Activated T-cell treated with anti-CD3 and anti-CD28 coated beads for 4 hours (primary cell): Measurements from ENCODE around the gene EHD4.

Source experiments
- DNase-seq: peaks from one replicate; pipeline ENCODE4 v3.0.0-alpha.2; 2020

EHD4 gene

GRCh38 chr15:41972253-41973242 lies at the start of gene EHD4:
Gene EHD4, minus strand, starts transcription at chr15:41972557. Its CDS starts 63 bp downstream, at chr15:41972494.
- DNase-seq = peak; percentile 90

DNA sequence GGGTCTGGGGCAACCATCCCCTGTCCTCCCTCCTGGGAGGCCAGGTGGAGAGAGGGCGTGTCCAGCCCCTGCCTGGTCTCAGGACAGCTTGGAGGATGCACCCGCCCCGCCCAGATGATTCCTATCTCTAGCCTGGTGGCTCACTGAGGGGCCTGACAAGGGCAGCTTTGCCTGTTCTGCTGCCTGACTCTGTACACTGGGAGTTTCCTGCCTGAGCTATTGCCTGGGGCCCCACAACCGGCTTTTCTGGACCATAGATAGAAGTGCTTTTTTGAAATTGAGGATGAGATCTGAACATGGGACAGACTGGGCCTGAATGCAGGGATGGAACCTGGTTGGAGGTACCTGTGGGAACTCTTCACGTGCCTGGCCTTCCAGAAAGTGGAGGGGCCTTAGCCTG lies 49.2 kb upstream of the EHD4 start:
- DNase-seq = no peak

DNA sequence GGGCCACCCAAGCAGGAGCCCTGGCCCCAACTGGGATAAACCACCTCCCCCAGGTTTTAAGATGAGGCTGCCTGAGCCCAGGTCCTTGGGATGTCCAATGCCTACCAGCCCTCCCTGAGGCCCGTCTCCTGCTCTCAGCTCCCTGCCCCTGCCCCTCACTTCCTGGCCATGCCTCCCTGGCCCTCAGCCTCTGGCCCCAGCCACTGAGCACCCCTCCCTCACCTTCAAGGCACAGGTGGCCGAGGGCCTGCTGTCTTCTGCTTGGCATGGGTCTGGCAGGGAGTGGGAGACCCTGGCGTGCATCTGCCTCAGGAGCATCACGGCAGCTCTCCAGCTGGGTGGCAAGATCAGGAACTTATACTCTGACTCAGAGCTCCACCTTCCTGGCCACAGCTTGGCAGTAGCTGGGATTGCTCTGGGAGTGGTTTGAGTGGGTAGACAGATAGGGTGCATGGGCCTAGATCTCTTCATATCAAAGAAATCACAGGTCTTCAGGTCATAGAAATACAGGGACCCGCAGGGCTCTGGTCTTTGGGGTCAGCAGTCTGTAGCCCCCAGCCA lies 48.4 kb upstream of the EHD4 start, which contains the start of gene PLA2G4E:
Gene PLA2G4E, minus strand, starts transcription at position 330 of the 561 bp plus-strand sequence. Its CDS starts 12 bp downstream, at position 318.
- no peak for DNase-seq

- no peak for DNase-seq
These were observed 46.2 kb upstream of the EHD4 start for GRCh38 chr15:42018306-42019224.

DNA sequence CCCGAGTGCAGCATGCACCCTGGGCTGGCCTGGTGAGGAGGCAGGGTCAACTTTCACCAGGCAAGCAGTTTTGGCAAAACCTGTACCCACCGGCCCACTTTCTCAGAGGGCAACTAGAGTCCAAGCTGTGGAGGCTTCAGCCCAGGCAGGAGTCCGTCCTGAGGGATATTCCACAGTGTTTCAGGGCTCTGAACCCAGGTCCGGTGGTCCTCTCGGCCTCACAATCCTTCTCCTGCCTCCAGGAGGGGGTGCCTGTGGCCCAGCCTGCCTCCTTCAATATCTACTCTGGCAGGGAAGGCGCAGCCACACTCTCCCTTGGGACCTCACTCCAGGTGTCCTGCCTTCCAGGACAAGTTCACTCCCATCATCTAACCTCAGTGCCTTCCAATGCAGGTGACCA lies 44.6 kb upstream of the EHD4 start:
- no peak for DNase-seq

- DNase-seq = no peak
These were observed 42.0 kb upstream of the EHD4 start for GRCh38 chr15:42014406-42014805.

DNA sequence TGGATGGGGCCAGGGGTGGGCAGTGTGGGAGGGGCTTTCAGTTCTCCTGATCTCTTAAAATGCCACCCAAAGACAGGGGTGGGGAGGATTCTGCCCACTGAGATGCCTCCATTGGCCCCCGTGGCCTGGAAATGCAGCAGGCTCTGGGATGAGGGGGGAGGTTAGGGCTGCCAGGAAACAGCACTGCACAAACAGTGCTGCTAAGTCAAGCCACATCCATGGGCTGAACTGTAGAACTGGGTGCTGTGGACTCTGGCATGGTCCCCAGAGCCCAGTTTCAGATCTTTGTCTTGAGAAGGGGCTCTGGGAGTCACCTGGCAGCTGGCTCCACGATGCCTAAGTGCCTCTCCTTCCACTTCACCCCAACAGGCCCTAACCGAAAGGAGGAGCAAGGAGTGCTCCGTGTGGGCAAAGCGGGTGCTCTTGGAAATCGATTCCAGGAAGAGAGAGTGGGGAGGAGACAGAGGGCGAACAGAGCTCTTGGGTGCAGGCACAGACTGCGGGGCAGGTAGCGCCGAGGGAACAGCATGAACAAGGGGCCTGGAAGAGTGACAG lies 40.6 kb upstream of the EHD4 start:
- no peak for DNase-seq

DNA sequence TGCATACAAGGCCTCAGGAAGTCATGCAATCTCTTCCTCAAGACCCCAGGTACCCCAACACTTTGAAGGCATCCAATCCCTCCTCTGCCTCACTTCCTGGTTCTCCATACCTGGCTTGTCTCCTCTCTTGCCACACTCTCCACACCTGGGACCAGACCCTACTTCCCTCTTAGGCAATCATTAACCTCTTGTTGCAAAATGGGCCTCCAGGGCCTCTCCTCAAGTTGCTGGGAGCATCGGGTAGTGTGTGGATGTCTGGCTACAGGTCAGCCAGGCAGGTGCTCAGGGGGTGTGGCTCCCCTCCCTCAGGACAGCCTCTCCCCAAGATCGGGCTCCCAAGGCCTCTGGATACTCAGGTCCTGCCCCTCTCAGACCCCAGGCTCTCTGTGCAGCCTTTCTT lies 39.9 kb upstream of the EHD4 start:
- no peak for DNase-seq

- DNase-seq = no peak
These were observed 38.7 kb upstream of the EHD4 start for GRCh38 chr15:42011074-42011473.

GRCh38 chr15:42010434-42010833 lies 38.1 kb upstream of the EHD4 start:
- DNase-seq = no peak

DNA sequence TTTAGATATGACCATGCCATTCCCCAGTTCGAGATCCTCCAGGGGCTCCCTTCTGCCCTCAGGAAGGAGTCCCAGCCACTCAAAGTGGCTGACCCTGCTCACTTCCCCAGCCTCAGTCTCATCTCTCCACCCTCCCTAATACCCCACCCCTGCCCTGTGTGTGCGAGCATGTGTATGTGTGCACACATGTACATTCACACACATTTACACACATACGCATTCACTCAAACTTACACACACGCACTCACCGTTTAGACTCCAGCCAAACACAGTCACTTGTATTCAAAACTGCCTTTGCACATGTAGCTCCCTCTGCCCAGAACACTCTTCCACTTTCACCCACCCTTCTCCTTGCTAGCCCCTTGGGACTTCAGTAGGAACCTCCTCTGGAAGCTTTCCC lies 37.1 kb upstream of the EHD4 start:
- DNase-seq = no peak

- no peak for DNase-seq
These were observed 36.7 kb upstream of the EHD4 start for GRCh38 chr15:42009022-42009421.

DNA sequence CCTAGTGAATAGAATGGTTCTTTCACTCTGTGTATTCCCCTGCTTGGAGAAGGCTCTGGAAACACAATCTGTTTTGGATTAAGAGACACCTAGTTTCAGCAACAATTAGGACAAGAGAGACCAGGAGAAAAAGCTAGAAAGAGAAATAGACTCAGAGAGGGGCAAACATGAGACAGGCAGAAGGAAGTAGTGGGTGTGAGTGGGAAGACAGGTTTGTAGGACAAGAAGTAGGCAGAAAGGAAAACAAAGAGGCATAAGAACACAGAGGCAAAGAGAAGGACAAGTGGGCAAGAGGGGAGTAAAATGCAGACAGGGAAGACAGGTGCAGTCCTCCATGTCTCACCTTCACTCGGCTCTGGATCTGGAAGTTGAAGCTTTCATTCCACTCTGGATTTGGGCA lies 35.0 kb upstream of the EHD4 start:
- DNase-seq = no peak

DNA sequence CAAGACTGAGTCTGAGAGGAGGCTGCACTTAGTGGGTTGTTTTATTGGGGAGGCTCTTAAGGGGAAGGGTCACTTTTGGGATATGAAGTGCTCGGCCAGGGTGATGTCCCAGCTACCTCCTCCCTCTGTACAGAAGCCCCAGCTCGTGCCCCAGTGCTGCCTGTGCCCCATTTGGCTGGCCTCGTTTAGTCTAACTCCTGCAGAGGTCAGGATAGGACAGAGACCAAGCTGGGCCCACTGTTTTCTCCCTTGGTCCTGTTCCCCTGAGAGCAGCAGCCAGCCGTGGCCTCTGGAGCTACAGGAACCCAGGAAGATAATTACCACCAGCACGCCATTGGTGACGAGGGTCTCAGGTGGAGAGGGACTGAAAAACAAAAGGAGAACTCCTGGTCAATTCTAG lies 30.0 kb upstream of the EHD4 start:
- no peak for DNase-seq

DNA sequence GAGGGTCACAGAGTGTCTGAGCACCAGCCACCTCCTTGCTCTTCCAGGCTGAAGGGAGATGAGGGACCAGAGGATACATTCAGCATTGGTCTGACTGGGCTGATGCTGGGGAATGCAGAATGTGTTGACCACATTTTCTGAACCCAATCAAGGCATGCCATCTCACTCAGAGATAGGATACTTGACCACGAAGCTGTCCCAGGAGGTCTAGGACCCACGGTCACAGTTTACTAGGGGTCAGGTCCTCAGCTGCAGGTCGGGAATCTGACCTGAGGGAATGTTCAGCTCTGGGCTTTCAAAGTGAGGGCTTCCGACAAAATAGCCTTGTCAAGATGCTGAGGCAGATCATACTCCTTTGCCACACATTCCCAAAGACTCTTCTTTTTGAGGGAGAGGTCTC lies 28.9 kb upstream of the EHD4 start:
- no peak for DNase-seq

DNA sequence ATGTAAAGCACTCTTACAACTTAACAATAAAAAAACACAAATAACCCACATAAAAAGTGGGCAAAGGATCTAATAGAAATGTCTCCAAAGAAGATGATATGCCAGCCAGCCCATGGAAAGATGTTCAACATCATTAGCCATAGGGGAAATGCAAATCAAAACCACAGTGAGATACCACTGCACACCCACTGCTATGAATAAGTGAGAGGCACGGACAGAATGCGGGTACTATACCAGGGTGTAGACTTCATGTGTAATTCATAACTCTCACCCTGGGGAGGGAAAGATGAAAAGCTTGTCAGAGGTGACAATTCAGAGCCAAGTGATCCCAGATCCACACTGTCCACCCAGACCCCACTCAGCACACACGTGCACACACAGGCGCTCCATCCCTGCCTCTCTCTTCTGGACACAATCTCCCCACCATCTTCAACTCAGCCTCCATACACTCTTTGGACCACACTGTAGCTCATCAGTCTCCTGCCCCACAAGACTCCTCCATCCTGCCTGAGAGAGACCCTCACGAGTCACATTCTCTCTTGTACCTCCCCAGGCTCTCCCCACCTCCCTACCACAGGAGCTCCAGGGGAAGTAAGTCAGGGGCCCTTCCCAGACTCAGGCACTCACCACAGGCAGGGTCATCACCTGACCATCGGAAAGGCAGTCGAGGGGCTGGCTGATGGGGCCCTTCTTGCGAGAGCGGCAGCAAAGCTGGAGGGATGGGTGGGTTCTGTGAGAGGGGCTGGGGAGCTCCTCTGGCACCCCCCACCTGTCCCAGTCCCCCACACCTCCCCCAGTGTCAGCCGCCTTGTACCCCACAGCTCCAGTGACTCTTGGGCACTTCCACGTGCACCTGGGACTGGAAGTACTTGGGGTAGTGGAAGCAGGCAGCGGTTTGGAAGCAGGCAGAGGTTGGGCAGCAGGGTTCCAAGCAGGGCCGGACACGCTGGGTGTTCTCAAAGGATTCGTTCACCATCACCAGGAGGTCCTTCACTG lies 27.2 kb upstream of the EHD4 start:
- no peak for DNase-seq

- DNase-seq = no peak
These were observed 25.5 kb upstream of the EHD4 start for GRCh38 chr15:41997845-41998244.

GRCh38 chr15:41996921-41997592 lies 24.7 kb upstream of the EHD4 start:
- no peak for DNase-seq

GRCh38 chr15:41996376-41996775 lies 24.0 kb upstream of the EHD4 start:
- no peak for DNase-seq

DNA sequence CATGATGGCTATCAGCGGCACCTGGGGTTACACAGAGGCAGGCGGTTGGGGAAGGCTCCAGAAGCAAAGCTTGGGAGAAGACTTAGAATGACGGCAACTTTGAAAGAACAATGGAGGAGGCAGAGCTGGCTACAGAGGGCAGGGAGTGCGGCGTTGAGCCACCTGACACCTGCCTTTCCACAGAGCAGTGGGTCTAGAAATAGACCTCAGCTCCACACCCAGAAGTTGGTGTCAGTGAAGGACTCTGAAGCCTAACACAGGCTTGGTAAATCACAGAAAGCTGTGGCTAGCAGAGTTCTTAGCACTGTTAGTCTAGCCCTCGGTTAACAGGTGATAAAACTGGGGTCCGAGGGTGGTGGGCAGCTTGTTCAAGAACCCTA lies 23.1 kb upstream of the EHD4 start:
- DNase-seq = no peak
